GM15510 (cell line): ENCODE data around the gene LEFTY1.

Source experiments
- POLR2A ChIP-seq: IDR thresholded peaks from 3 replicates; pipeline ENCODE4 v1.6.1; 2011; ENCODE audit warnings: borderline replicate concordance; ENCODE audit not compliant: insufficient read length; ENCODE audit errors: extremely low read depth

LEFTY1 gene

GRCh38 chr1:225843426-225843795, 45.5 kb downstream of the LEFTY1 start:
- TF ChIP-seq POLR2A = no peak

GRCh38 chr1:225842788-225843425, 46.0 kb downstream of the LEFTY1 start:
- no peak for TF ChIP-seq POLR2A

- no peak for TF ChIP-seq POLR2A
Observed at GRCh38 chr1:225842074-225842473, 46.9 kb downstream of the LEFTY1 start.

GRCh38 chr1:225840713-225841112, 48.2 kb downstream of the LEFTY1 start:
- no peak for TF ChIP-seq POLR2A

- TF ChIP-seq POLR2A = no peak
Observed at GRCh38 chr1:225840223-225840610, 48.7 kb downstream of the LEFTY1 start.

- TF ChIP-seq POLR2A = no peak
Observed at GRCh38 chr1:225838793-225839192, 50.2 kb downstream of the LEFTY1 start.
